Left renal pelvis (tissue), 4 donors: ENCODE data around the gene OR2F2. TPM values are rescaled to one million over a fixed set of nuclear protein-coding genes. Genes with fewer than 3 reads are reported as not detected.

Source experiments
- DNase-seq, 4 donors: peaks; one replicate each; pipeline ENCODE4 v3.0.0-alpha.2; 2013; ENCODE audit warnings: low read depth in 4 of 4, low spot score in 3 of 4
- polyA plus RNA-seq, 4 donors: library from polyadenylated mRNA; unstranded; fragments of 120-200 nt; gene quantifications; one replicate each; pipeline ENCODE4 v1.2.1, GENCODE V29; 2013; ENCODE audit not compliant: insufficient read length in 4 of 4

Gene OR2F2
- not detected for polyA plus RNA-seq

- peak in 1 of 4 donors; percentile 1 for DNase-seq
These were observed at the start of gene OR2F2 for GRCh38 chr7:143934526-143935325. TSS of gene OR2F2 (plus strand) at chr7:143935233. CDS start at chr7:143935233, 0 bp downstream.

- DNase-seq: no peak
These were observed 49.1 kb upstream of the OR2F2 start for GRCh38 chr7:143885951-143886350.

GRCh38 chr7:143886826-143887477 is 48.1 kb upstream of the OR2F2 start:
- DNase-seq: no peak

- DNase-seq: no peak
These were observed 46.0 kb upstream of the OR2F2 start for GRCh38 chr7:143889068-143889467.

GRCh38 chr7:143890558-143890957 is 44.5 kb upstream of the OR2F2 start:
- no peak for DNase-seq

- no peak for DNase-seq
These were observed 43.6 kb upstream of the OR2F2 start for GRCh38 chr7:143891457-143891856.

GRCh38 chr7:143892527-143893300 is 42.3 kb upstream of the OR2F2 start:
- DNase-seq: no peak

GRCh38 chr7:143896667-143897066 is 38.4 kb upstream of the OR2F2 start:
- no peak for DNase-seq

- DNase-seq: no peak
These were observed 36.2 kb upstream of the OR2F2 start for GRCh38 chr7:143898810-143899209.

GRCh38 chr7:143900230-143900766 is 34.7 kb upstream of the OR2F2 start:
- DNase-seq: no peak

GRCh38 chr7:143901332-143901667 is 33.7 kb upstream of the OR2F2 start:
- DNase-seq: peak in 1 of 4 donors; percentile 74

GRCh38 chr7:143901668-143902331 is 33.2 kb upstream of the OR2F2 start, which contains the start of gene TCAF1:
TSS of gene TCAF1 (minus strand) at chr7:143902176. CDS start at chr7:143876608, 25,568 bp downstream.
- peak; percentile 91 to 93 (median 92) for DNase-seq

- DNase-seq: no peak
These were observed 32.6 kb upstream of the OR2F2 start for GRCh38 chr7:143902332-143902899.

- no peak for DNase-seq
These were observed 29.5 kb upstream of the OR2F2 start for GRCh38 chr7:143905509-143905908.

- no peak for DNase-seq
These were observed 28.9 kb upstream of the OR2F2 start for GRCh38 chr7:143906151-143906550.

- DNase-seq: no peak
These were observed 28.1 kb upstream of the OR2F2 start for GRCh38 chr7:143906895-143907294.

- DNase-seq: no peak
These were observed 26.9 kb upstream of the OR2F2 start for GRCh38 chr7:143908120-143908519.

- no peak for DNase-seq
These were observed 25.2 kb upstream of the OR2F2 start for GRCh38 chr7:143909863-143910262.

- DNase-seq: no peak
These were observed 24.4 kb upstream of the OR2F2 start for GRCh38 chr7:143910473-143911248.
